PC-3 (cell line): ENCODE data around the gene SLC44A1.

Experiments
- EZH2 ChIP-seq: fragments of 300-600 bp; sonication (generic); IDR thresholded peaks from one replicate; pipeline ENCODE4 v1.6.1; 2017; ENCODE audit warnings: antibody characterized with exemption, mild to moderate bottlenecking, low read length; ENCODE audit not compliant: unreplicated experiment
- TF ChIP-seq, protein P1 (sequence below): fragments of 300-600 bp; sonication (generic); conservative IDR thresholded peaks from 2 replicates; pipeline ENCODE4 v1.5.1; 2017; ENCODE audit warnings: antibody characterized with exemption, low read depth, mild to moderate bottlenecking, low read length

GRCh38 chr9:105419816-105420597, 175.6 kb downstream of the SLC44A1 start:
- TF ChIP-seq EZH2: no peak
- TF ChIP-seq, protein P1, sequence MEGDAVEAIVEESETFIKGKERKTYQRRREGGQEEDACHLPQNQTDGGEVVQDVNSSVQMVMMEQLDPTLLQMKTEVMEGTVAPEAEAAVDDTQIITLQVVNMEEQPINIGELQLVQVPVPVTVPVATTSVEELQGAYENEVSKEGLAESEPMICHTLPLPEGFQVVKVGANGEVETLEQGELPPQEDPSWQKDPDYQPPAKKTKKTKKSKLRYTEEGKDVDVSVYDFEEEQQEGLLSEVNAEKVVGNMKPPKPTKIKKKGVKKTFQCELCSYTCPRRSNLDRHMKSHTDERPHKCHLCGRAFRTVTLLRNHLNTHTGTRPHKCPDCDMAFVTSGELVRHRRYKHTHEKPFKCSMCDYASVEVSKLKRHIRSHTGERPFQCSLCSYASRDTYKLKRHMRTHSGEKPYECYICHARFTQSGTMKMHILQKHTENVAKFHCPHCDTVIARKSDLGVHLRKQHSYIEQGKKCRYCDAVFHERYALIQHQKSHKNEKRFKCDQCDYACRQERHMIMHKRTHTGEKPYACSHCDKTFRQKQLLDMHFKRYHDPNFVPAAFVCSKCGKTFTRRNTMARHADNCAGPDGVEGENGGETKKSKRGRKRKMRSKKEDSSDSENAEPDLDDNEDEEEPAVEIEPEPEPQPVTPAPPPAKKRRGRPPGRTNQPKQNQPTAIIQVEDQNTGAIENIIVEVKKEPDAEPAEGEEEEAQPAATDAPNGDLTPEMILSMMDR: no peak
